GM19455 (cell line): ENCODE measurements around the gene ZNF546.
"Not testable (repeated sequence)": the region's sequence is repeated elsewhere in the genome, so short reads cannot be mapped to it uniquely, and the experiment has no call there.

Experiments
- ATAC-seq: cut with Tn5 transposase; IDR thresholded peaks from one replicate; pipeline ENCODE4 v1.9.1; 2021; ENCODE audit not compliant: unreplicated experiment

Gene ZNF546

GRCh38 chr19:39996811-39997637 lies at the start of gene ZNF546:
Gene ZNF546, plus strand, starts transcription at chr19:39997060. Its CDS starts 1,267 bp downstream, at chr19:39998327.
- ATAC-seq = no peak

- no peak for ATAC-seq
Observed at GRCh38 chr19:39949026-39949747, 47.7 kb upstream of the ZNF546 start.

- no peak for ATAC-seq
Observed at GRCh38 chr19:39951065-39951650, 45.7 kb upstream of the ZNF546 start.

GRCh38 chr19:39951686-39952085 lies 45.2 kb upstream of the ZNF546 start:
- ATAC-seq = no peak

- ATAC-seq = no peak
Observed at GRCh38 chr19:39953915-39954314, 42.9 kb upstream of the ZNF546 start.

- not testable (repeated sequence) for ATAC-seq
Observed at GRCh38 chr19:39957886-39958285, 39.0 kb upstream of the ZNF546 start.

- ATAC-seq = not testable (repeated sequence)
Observed at GRCh38 chr19:39958942-39959341, 37.9 kb upstream of the ZNF546 start.

- ATAC-seq = not testable (repeated sequence)
Observed at GRCh38 chr19:39959407-39959806, 37.5 kb upstream of the ZNF546 start.

GRCh38 chr19:39963898-39964297 lies 33.0 kb upstream of the ZNF546 start:
- ATAC-seq = no peak

- ATAC-seq = no peak
Observed at GRCh38 chr19:39966617-39967016, 30.2 kb upstream of the ZNF546 start.

GRCh38 chr19:39967561-39967960 lies 29.3 kb upstream of the ZNF546 start:
- ATAC-seq = no peak

GRCh38 chr19:39968789-39969188 lies 28.1 kb upstream of the ZNF546 start:
- no peak for ATAC-seq

- no peak for ATAC-seq
Observed at GRCh38 chr19:39969266-39969665, 27.6 kb upstream of the ZNF546 start.

GRCh38 chr19:39969681-39970424 lies 27.0 kb upstream of the ZNF546 start:
- no peak for ATAC-seq

- no peak for ATAC-seq
Observed at GRCh38 chr19:39970425-39970674, 26.5 kb upstream of the ZNF546 start.

GRCh38 chr19:39970675-39971379 lies 26.0 kb upstream of the ZNF546 start, which contains the start of gene PSMC4:
Gene PSMC4, plus strand, starts transcription at chr19:39971165. Its CDS starts 38 bp downstream, at chr19:39971203.
- peak; percentile 95 for ATAC-seq

GRCh38 chr19:39971380-39972035 lies 25.4 kb upstream of the ZNF546 start:
- no peak for ATAC-seq

- ATAC-seq = no peak
Observed at GRCh38 chr19:39974377-39975155, 22.3 kb upstream of the ZNF546 start.

GRCh38 chr19:39982883-39983282 lies 14.0 kb upstream of the ZNF546 start:
- ATAC-seq = no peak
